HCT116 (cell line): ENCODE measurements around the gene DAPL1. TPM values are rescaled to one million over a fixed set of nuclear protein-coding genes. Genes with fewer than 3 reads are reported as not detected.

Source experiments
- ATAC-seq: fragments of 200-7000 bp; cut with Tn5 transposase; 2 replicates; pipeline ENCODE4 v1.9.1; 2020; ENCODE audit warnings: mild to moderate bottlenecking, moderate library complexity
- BruUV-seq: library from RNA; stranded (reverse); fragments of 400-500 nt; replicated peaks from 2 replicates; lab custom pipeline; 2021; lab: Mats Ljungman, UMichigan
- CTCF ChIA-PET: fragments of 300-600 bp; sonication (Branson Sonifier 250); formaldehyde crosslinking; loops from one replicate; lab custom pipeline; 2021; ENCODE audit warnings: antibody characterized with exemption; lab: Charles Lee
- POLR2A ChIA-PET: fragments of 300-600, 350-600 bp; sonication (Branson Sonifier 250); formaldehyde crosslinking; loops from one replicate; lab custom pipeline; 2021; ENCODE audit warnings: antibody characterized with exemption; lab: Charles Lee
- RAD21 ChIA-PET, 2 experiments: fragments of 300-600 bp; sonication (Branson Sonifier 250); formaldehyde crosslinking; loops; one replicate each; lab custom pipeline; 2023; ENCODE audit warnings: low total read pairs in 2 of 2; ENCODE audit not compliant: uncharacterized antibody in 2 of 2, unreplicated experiment in 2 of 2, low non-redundant PET in 1 of 2; lab: Charles Lee
- DNase-seq: peaks from one replicate; pipeline ENCODE4 v3.0.0-alpha.2; 2010; ENCODE audit warnings: low read depth, low spot score
- H2AFZ ChIP-seq: fragments of 200-600 bp; shearing (Covaris generic), sonication (generic); 2 replicates; pipeline ENCODE4 v1.6.1; 2017; ENCODE audit warnings: low read depth, mixed run types, mixed read lengths, antibody characterized with exemption, low read length; ENCODE audit not compliant: poor library complexity, severe bottlenecking
- H3K27ac ChIP-seq: 2 replicates; pipeline ENCODE4 v1.5.1; 2012; ENCODE audit warnings: low read depth, low read length
- H3K27me3 ChIP-seq: fragments of 200-600 bp; sonication (generic); 2 replicates; pipeline ENCODE4 v1.6.1; 2016; ENCODE audit warnings: mixed run types, low read length, mixed read lengths; ENCODE audit not compliant: insufficient read depth
- H3K36me3 ChIP-seq, 2 experiments: fragments of 200-500 bp in 1 of 2; fragments of 200-600 bp in 1 of 2; sonication (Bioruptor generic) in 1 of 2; sonication (generic) in 1 of 2; 2 replicates each; pipeline versions ENCODE4 v1.5.1 to v1.6.1; 2014 to 2016; ENCODE audit warnings: low read length in 2 of 2, inconsistent platforms in 1 of 2, mixed read lengths in 1 of 2, mixed run types in 1 of 2; ENCODE audit not compliant: insufficient read depth in 2 of 2, control insufficient read depth in 1 of 2
- H3K4me1 ChIP-seq, 2 experiments: fragments of 200-600 bp in 1 of 2; sonication (generic) in 1 of 2; 2 replicates each; pipeline versions ENCODE4 v1.5.1 to v1.6.1; 2012 to 2017; ENCODE audit warnings: low read length in 2 of 2, inconsistent platforms in 1 of 2, mild to moderate bottlenecking in 1 of 2, mixed read lengths in 1 of 2, mixed run types in 1 of 2, moderate library complexity in 1 of 2; ENCODE audit not compliant: insufficient read depth in 2 of 2, control insufficient read depth in 1 of 2
- H3K4me2 ChIP-seq: fragments of 200-600 bp; sonication (generic); 2 replicates; pipeline ENCODE4 v1.6.1; 2017; ENCODE audit warnings: mixed run types, low read length, mixed read lengths
- H3K4me3 ChIP-seq, 2 experiments: fragments of 200-600 bp in 1 of 2; sonication (generic) in 1 of 2; replicated peaks in 1 of 2; 2 replicates each; pipeline ENCODE4 v1.5.1; 2011 to 2016; ENCODE audit warnings: low read length in 2 of 2, control low read depth in 1 of 2, low read depth in 1 of 2, mild to moderate bottlenecking in 1 of 2, mixed read lengths in 1 of 2, mixed run types in 1 of 2
- H3K79me2 ChIP-seq: fragments of 200-600 bp; sonication (generic); 2 replicates; pipeline ENCODE4 v1.6.1; 2017; ENCODE audit warnings: mild to moderate bottlenecking, mixed run types, low read length, moderate library complexity, mixed read lengths; ENCODE audit not compliant: insufficient read depth
- H3K9ac ChIP-seq: fragments of 200-600 bp; sonication (generic); 2 replicates; pipeline ENCODE4 v1.6.1; 2016; ENCODE audit warnings: low read length, mixed read lengths
- H3K9me2 ChIP-seq: fragments of 200-600 bp; sonication (generic), shearing (Covaris generic); 2 replicates; pipeline ENCODE4 v1.6.1; 2017; ENCODE audit warnings: mixed run types, mild to moderate bottlenecking, moderate library complexity; ENCODE audit not compliant: insufficient read depth
- H3K9me3 ChIP-seq, 2 experiments: fragments of 200-500 bp in 1 of 2; fragments of 200-600 bp in 1 of 2; sonication (Bioruptor generic) in 1 of 2; sonication (generic) in 1 of 2; 2 replicates each; pipeline ENCODE4 v1.6.1; 2014 to 2017; ENCODE audit warnings: low read length in 2 of 2, mixed read lengths in 2 of 2, inconsistent platforms in 1 of 2, low read depth in 1 of 2, mild to moderate bottlenecking in 1 of 2, mixed run types in 1 of 2, moderate library complexity in 1 of 2; ENCODE audit not compliant: control insufficient read depth in 1 of 2, insufficient read depth in 1 of 2
- H4K20me1 ChIP-seq: fragments of 200-600 bp; sonication (generic), shearing (Covaris generic); 2 replicates; pipeline ENCODE4 v1.6.1; 2017; ENCODE audit warnings: mixed run types, mild to moderate bottlenecking, moderate library complexity; ENCODE audit not compliant: insufficient read depth
- CBX3 ChIP-seq: IDR thresholded peaks from 2 replicates; pipeline ENCODE4 v1.6.1; 2012; ENCODE audit warnings: low read depth
- EZH2 ChIP-seq: fragments of 200-600 bp; sonication (generic); IDR thresholded peaks from 2 replicates; pipeline ENCODE4 v1.6.1; 2017; ENCODE audit warnings: antibody characterized with exemption, mixed run types
- EZH2phosphoT487 ChIP-seq: fragments of 200-600 bp; IDR thresholded peaks from 2 replicates; pipeline ENCODE4 v1.6.1; 2018; ENCODE audit warnings: antibody characterized with exemption, borderline replicate concordance
- JUND ChIP-seq: IDR thresholded peaks from 2 replicates; pipeline ENCODE4 v1.6.1; 2012
- SRF ChIP-seq: IDR thresholded peaks from 2 replicates; pipeline ENCODE4 v1.6.1; 2012; ENCODE audit warnings: low read depth
- TCF7L2 ChIP-seq: IDR thresholded peaks from 2 replicates; pipeline ENCODE4 v1.7.0; 2011; ENCODE audit warnings: borderline replicate concordance, inconsistent platforms; ENCODE audit not compliant: insufficient read depth, insufficient read length; ENCODE audit errors: extremely low read depth
- ZFX ChIP-seq: fragments of 450-650 bp; IDR thresholded peaks from 2 replicates; pipeline ENCODE4 v1.6.1; 2017
- intact Hi-C: fragments of 100-400 bp; cut with micrococcal nuclease; formaldehyde crosslinking; loops from 2 replicates; pipeline ENCODE4 v1.10.0; 2022
- total RNA-seq: library from RNA; stranded (reverse); gene quantifications from one replicate; pipeline ENCODE4 v1.2.1, GENCODE V29; 2021; ENCODE audit not compliant: unreplicated experiment
- TF ChIP-seq, protein P1 (sequence below): IDR thresholded peaks from 2 replicates; pipeline ENCODE4 v1.6.1; 2012
- TF ChIP-seq, protein P2 (sequence below): IDR thresholded peaks from 2 replicates; pipeline ENCODE4 v1.6.1; 2012

Gene DAPL1
- total RNA-seq, 1 experiment from 2014 or later, result not detected

DNA sequence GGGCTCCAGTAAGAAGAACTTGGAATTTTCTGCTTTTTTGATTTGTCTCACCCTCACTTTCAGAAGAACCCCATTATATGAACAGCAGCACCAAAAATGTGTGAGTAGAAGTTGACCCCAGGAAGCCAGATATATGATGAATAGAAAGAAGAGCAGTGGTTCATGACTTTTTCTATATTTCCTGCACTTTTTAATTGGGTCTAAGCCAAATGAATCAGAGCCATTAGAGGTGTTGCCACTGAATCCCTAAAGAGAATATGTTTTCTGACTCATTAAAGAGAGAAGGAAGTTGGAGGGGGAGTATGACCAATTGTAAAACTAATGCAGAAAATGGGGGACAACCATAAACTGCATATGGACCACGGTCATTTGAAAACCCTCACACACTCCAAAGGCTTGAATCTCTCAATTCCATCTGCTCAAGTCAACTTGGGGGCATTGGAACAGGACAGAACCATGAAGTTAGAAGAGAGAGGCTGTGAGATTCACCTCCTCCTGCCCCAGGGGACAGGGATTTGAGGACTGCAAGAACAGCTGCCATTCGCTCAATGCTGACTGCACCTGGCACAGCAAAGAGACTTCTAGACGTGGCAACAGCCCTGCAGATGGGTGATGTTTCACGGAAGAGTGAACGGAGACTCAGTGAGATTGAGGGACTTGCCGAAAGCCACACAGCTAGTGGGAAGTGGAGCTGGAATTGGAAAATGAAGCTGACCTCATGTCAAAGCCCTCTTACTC lies 3.0 kb downstream of the DAPL1 start:
- intact Hi-C loops, result no loop called here
- BruUV-seq, result no TSS peak
- POLR2A ChIA-PET, result no interaction called here

DNA sequence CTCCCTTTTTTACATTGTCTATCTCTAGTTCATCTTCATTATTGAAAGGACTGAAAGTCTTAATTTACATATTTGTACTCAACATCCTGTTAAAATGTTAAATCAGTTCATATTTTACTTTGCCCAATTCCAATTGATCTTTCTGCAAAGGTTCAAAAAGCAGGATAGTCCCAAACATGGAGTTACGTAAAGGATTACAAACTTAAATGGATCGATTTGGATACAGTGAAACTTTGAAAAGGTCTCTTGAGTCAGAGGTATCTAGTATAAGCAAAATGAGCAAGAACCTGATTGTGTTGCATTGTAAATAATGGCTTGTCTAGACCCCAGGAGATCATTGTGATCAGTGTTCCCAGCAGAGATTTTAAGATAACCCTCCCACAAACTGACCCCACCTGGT lies 4.1 kb downstream of the DAPL1 start:
- Histone ChIP-seq H3K27ac (no peak overlapping the region), H3K27me3 (0 out of 2 replicates have a peak, but pooled peaks cover 5% of the 10 kb centered on the region), H3K9me3 (no peaks in the 10 kb centered on the region), H2AFZ (no peak overlapping the region), H3K36me3 (no peaks in the 10 kb centered on the region), H4K20me1 (no peaks in the 10 kb centered on the region), H3K79me2 (no peaks in the 10 kb centered on the region), H3K4me2 (no peak overlapping the region), H3K9ac (no peak overlapping the region), H3K9me2 (no peaks in the 10 kb centered on the region), H3K4me3 (no peak overlapping the region), H3K4me1 (peaks cover 5% of the 10 kb centered on the region in 2 experiments; a peak in 2 of 4 replicates)
- ChIA-PET POLR2A (no interaction called here), CTCF (no interaction called here), RAD21 (no interaction called here)
- intact Hi-C loops, result no loop called here
- ATAC-seq (no peak), DNase-seq (no peak)
- no TSS peak for BruUV-seq
- TF ChIP-seq TCF7L2, result no peak
- TF ChIP-seq EZH2phosphoT487, result no peak
- no peak for TF ChIP-seq JUND
- TF ChIP-seq SRF, result no peak
- TF ChIP-seq EZH2, result no peak
- TF ChIP-seq, protein P1, sequence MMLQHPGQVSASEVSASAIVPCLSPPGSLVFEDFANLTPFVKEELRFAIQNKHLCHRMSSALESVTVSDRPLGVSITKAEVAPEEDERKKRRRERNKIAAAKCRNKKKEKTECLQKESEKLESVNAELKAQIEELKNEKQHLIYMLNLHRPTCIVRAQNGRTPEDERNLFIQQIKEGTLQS, result no peak

More for the DNA sequence above, 3.0 kb downstream of the DAPL1 start:
- no peak overlapping the region for H3K9ac ChIP-seq
- ATAC-seq (no peak), DNase-seq (no peak)
- ChIA-PET RAD21 (no interaction called here), CTCF (no interaction called here)
- no peaks in the 10 kb centered on the region for H3K79me2 ChIP-seq
- H4K20me1 ChIP-seq, result no peaks in the 10 kb centered on the region
- H3K36me3 ChIP-seq, result no peaks in the 10 kb centered on the region
- H3K9me2 ChIP-seq, result no peaks in the 10 kb centered on the region
- peaks cover 5% of the 10 kb centered on the region in 2 experiments; a peak in 2 of 4 replicates for H3K4me1 ChIP-seq
- no peak overlapping the region for H3K27ac ChIP-seq
- no peaks in the 10 kb centered on the region for H3K9me3 ChIP-seq
- H2AFZ ChIP-seq, result no peak overlapping the region
- H3K27me3 ChIP-seq, result 0 out of 2 replicates have a peak, but pooled peaks cover 5% of the 10 kb centered on the region
- no peak overlapping the region for H3K4me2 ChIP-seq
- no peak overlapping the region for H3K4me3 ChIP-seq
- no peak for TF ChIP-seq CBX3
- TF ChIP-seq ZFX, result no peak
- TF ChIP-seq, protein P2, sequence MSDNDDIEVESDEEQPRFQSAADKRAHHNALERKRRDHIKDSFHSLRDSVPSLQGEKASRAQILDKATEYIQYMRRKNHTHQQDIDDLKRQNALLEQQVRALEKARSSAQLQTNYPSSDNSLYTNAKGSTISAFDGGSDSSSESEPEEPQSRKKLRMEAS, result no peak
- TF ChIP-seq SRF, result no peak
- no peak for TF ChIP-seq TCF7L2
